ENCODE results near the gene TC2N. TPM values are rescaled to one million over a fixed set of nuclear protein-coding genes. Genes with fewer than 3 reads are reported as not detected.
A peak's percentile ranks its signal among the peaks of the same experiment; 100 is the strongest.

Gene TC2N
- total RNA-seq, 2 donors from 2014 or later = 37.2 to 75.8 TPM

GRCh38 chr14:91897106-91897701, 29.9 kb upstream of the TC2N start:
- intact Hi-C loops (cut with DNase I) = no loop called here
- Histone ChIP-seq H3K9me3 (no peaks in the 10 kb centered on the region), H3K4me3 (no peak overlapping the region), H3K27ac (peak overlapping the region in 1 of 2 donors; percentile 39), H3K27me3 (replicated peaks; ENCODE audit: insufficient read depth) (no peaks in the 10 kb centered on the region), H3K4me1 (replicated peaks) (no peaks in the 10 kb centered on the region), H3K36me3 (no peaks in the 10 kb centered on the region)
- DNase-seq (ENCODE audit: low spot score) = peak; percentile 36
- TF ChIP-seq POLR2AphosphoS5 (IDR thresholded peaks at IDR 0.05) = no peak
- WGBS = 61% methylated on average over 10 of the region's 10 CpGs

GRCh38 chr14:91896419-91896818, 29.1 kb upstream of the TC2N start:
- WGBS = 99% methylated on average over 4 of the region's 4 CpGs
- intact Hi-C loops (cut with DNase I) = no loop called here
- no peak overlapping the region for H3K4me3 ChIP-seq
- DNase-seq (ENCODE audit: low spot score) = no peak
- no peak for TF ChIP-seq POLR2AphosphoS5 (IDR thresholded peaks at IDR 0.05)
- no peak for TF ChIP-seq CTCF (IDR thresholded peaks at IDR 0.05)
- TF ChIP-seq POLR2A (IDR thresholded peaks at IDR 0.05) = no peak
- no peaks in the 10 kb centered on the region for H3K27me3 ChIP-seq (replicated peaks; ENCODE audit: insufficient read depth)
- no peak overlapping the region for H3K27ac ChIP-seq
- no peaks in the 10 kb centered on the region for H3K36me3 ChIP-seq
- no peaks in the 10 kb centered on the region for H3K4me1 ChIP-seq (replicated peaks)
- no peaks in the 10 kb centered on the region for H3K9me3 ChIP-seq

GRCh38 chr14:91893669-91894068, 26.3 kb upstream of the TC2N start:
- Histone ChIP-seq H3K4me1 (replicated peaks) (no peaks in the 10 kb centered on the region), H3K27ac (no peak overlapping the region), H3K9me3 (no peaks in the 10 kb centered on the region), H3K27me3 (replicated peaks; ENCODE audit: insufficient read depth) (no peaks in the 10 kb centered on the region), H3K4me3 (no peak overlapping the region), H3K36me3 (no peaks in the 10 kb centered on the region)
- TF ChIP-seq CTCF (IDR thresholded peaks at IDR 0.05) (no peak), POLR2A (IDR thresholded peaks at IDR 0.05) (no peak), POLR2AphosphoS5 (IDR thresholded peaks at IDR 0.05) (no peak)
- DNase-seq (ENCODE audit: low spot score) = no peak
- WGBS = 82% methylated on average over 4 of the region's 4 CpGs
- intact Hi-C loops (cut with DNase I) = no loop called here

- intact Hi-C loops (cut with DNase I) = no loop called here
- no peaks in the 10 kb centered on the region for H3K36me3 ChIP-seq
- TF ChIP-seq POLR2A (IDR thresholded peaks at IDR 0.05) (no peak), CTCF (IDR thresholded peaks at IDR 0.05) (peak in 2 of 4 experiments; percentile 9 to 18), POLR2AphosphoS5 (IDR thresholded peaks at IDR 0.05) (no peak)
- 41% methylated on average over 7 of the region's 7 CpGs for WGBS
- H3K9me3 ChIP-seq = no peaks in the 10 kb centered on the region
- no peak for DNase-seq (ENCODE audit: low spot score)
- H3K4me1 ChIP-seq (replicated peaks) = no peaks in the 10 kb centered on the region
- no peaks in the 10 kb centered on the region for H3K27me3 ChIP-seq (replicated peaks; ENCODE audit: insufficient read depth)
- no peak overlapping the region for H3K27ac ChIP-seq
- H3K4me3 ChIP-seq = no peak overlapping the region
These were observed 25.7 kb upstream of the TC2N start for GRCh38 chr14:91893007-91893406.

GRCh38 chr14:91891721-91892220, 24.4 kb upstream of the TC2N start:
- no peak overlapping the region for H3K4me3 ChIP-seq

More at GRCh38 chr14:91891721-91892220, 24.4 kb upstream of the TC2N start:
- no peak for DNase-seq (ENCODE audit: low spot score)
- H3K27me3 ChIP-seq (replicated peaks; ENCODE audit: insufficient read depth) = no peaks in the 10 kb centered on the region
- no peaks in the 10 kb centered on the region for H3K4me1 ChIP-seq (replicated peaks)
- H3K27ac ChIP-seq = no peak overlapping the region
- 82% methylated on average over 3 of the region's 3 CpGs for WGBS
- H3K9me3 ChIP-seq = no peaks in the 10 kb centered on the region
- H3K36me3 ChIP-seq = no peaks in the 10 kb centered on the region
- TF ChIP-seq POLR2A (IDR thresholded peaks at IDR 0.05) (no peak), CTCF (IDR thresholded peaks at IDR 0.05) (no peak), POLR2AphosphoS5 (IDR thresholded peaks at IDR 0.05) (no peak)
- intact Hi-C loops (cut with DNase I) = no loop called here

All from prostate gland (tissue), 2 donors.